GM12872 (cell line): Measurements from ENCODE around the gene CREB5.

Experiments
- CTCF ChIP-seq: IDR thresholded peaks from 3 replicates; pipeline ENCODE4 v1.5.1; 2011; ENCODE audit warnings: low read depth, mild to moderate bottlenecking, low read length, moderate library complexity; ENCODE audit not compliant: insufficient read depth

Gene CREB5

GRCh38 chr7:28530803-28531175 lies 118.5 kb downstream of the CREB5 start:
- TF ChIP-seq CTCF, result no peak

- TF ChIP-seq CTCF, result no peak
These were observed 119.0 kb downstream of the CREB5 start for GRCh38 chr7:28531291-28531690.

GRCh38 chr7:28532181-28532580 lies 119.9 kb downstream of the CREB5 start:
- no peak for TF ChIP-seq CTCF

- no peak for TF ChIP-seq CTCF
These were observed 120.9 kb downstream of the CREB5 start for GRCh38 chr7:28533267-28533666.

GRCh38 chr7:28533731-28534531 lies 121.6 kb downstream of the CREB5 start:
- TF ChIP-seq CTCF, result no peak

GRCh38 chr7:28536259-28536658 lies 123.9 kb downstream of the CREB5 start:
- no peak for TF ChIP-seq CTCF

- no peak for TF ChIP-seq CTCF
These were observed 127.1 kb downstream of the CREB5 start for GRCh38 chr7:28539289-28539981.
